Measurements from ENCODE around the gene ARHGAP6. TPM values are rescaled to one million over a fixed set of nuclear protein-coding genes. Genes with fewer than 3 reads are reported as not detected.

The ARHGAP6 gene
- total RNA-seq, 1 experiment from 2014 or later, result 0.07 TPM

DNA sequence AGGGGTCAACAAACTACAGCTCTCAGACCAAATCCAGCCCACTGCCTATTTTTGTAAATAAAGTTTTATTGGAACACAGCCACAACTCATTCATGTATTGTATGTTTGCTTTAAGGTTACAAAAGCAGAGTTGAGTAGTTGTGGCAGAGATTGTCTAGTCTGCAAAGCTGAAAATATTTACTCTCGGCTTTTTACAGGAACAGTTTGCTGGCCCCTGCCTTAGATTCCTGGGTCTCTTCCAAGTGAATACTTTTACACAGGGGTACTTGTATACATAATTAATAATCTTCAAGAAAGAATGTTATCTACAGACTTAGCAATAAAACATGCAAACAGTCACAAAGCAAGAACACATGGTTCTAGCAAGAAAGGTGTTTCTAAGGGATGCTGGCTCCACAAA is 218.3 kb downstream of the ARHGAP6 start:
- H3K4me2 ChIP-seq (ENCODE audit: insufficient read depth, insufficient read length, low read length), result no peak overlapping the region
- peaks cover 0 to 5% of the 10 kb centered on the region in 2 experiments; a peak in 3 of 4 replicates for H3K4me1 Mint-ChIP-seq
- H2BK12ac ChIP-seq (ENCODE audit: insufficient read length, low read depth, low read length), result no peak overlapping the region
- H3K27me3 Mint-ChIP-seq (ENCODE audit: low read depth), result peaks cover 2% of the 10 kb centered on the region
- no peaks in the 10 kb centered on the region for H3K9me3 ChIP-seq (ENCODE audit: control insufficient read depth, low read depth, low read length)
- H2AFZ ChIP-seq (ENCODE audit: low read length), result no peak overlapping the region
- H3K36me3 Mint-ChIP-seq (ENCODE audit: insufficient read depth in 1 of 3, low read depth in 3 of 3), result no peaks in the 10 kb centered on the region
- no peak overlapping the region for H3K14ac ChIP-seq (ENCODE audit: insufficient read depth, low read length)
- no peak overlapping the region for H3K9ac ChIP-seq (ENCODE audit: extremely low read depth, insufficient read length, low read length)
- H3K56ac ChIP-seq (ENCODE audit: insufficient read length, low read depth, low read length), result no peak overlapping the region
- no peak for DNase-seq
- H3K9me3 Mint-ChIP-seq, result peaks cover 57 to 64% of the 10 kb centered on the region in 2 experiments
- H3K27ac Mint-ChIP-seq, result no peak overlapping the region
- no peak overlapping the region for H4K8ac ChIP-seq (replicated peaks; ENCODE audit: insufficient read length, low read depth, low read length)
- H3K23ac ChIP-seq (ENCODE audit: insufficient read length, low read depth, low read length), result no peak overlapping the region
- TF ChIP-seq, protein P1, sequence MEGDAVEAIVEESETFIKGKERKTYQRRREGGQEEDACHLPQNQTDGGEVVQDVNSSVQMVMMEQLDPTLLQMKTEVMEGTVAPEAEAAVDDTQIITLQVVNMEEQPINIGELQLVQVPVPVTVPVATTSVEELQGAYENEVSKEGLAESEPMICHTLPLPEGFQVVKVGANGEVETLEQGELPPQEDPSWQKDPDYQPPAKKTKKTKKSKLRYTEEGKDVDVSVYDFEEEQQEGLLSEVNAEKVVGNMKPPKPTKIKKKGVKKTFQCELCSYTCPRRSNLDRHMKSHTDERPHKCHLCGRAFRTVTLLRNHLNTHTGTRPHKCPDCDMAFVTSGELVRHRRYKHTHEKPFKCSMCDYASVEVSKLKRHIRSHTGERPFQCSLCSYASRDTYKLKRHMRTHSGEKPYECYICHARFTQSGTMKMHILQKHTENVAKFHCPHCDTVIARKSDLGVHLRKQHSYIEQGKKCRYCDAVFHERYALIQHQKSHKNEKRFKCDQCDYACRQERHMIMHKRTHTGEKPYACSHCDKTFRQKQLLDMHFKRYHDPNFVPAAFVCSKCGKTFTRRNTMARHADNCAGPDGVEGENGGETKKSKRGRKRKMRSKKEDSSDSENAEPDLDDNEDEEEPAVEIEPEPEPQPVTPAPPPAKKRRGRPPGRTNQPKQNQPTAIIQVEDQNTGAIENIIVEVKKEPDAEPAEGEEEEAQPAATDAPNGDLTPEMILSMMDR (conservative IDR thresholded peaks at IDR 0.05), result no peak
- no peaks in the 10 kb centered on the region for H3K79me2 ChIP-seq (ENCODE audit: insufficient read depth, low read length)
- H2AK5ac ChIP-seq (ENCODE audit: insufficient read length, low read length), result no peak overlapping the region
- H3K4me3 Mint-ChIP-seq, result no peak overlapping the region
- H4K91ac ChIP-seq (ENCODE audit: insufficient read length, low read depth, low read length), result no peak overlapping the region
- no peaks in the 10 kb centered on the region; the same call in 1 of the 2 replicates for H3K4me1 ChIP-seq (ENCODE audit: insufficient read depth, low read length)
- no peaks in the 10 kb centered on the region for H3K23me2 ChIP-seq (ENCODE audit: insufficient read length, low read depth, low read length, poor library complexity, severe bottlenecking)
- no peaks in the 10 kb centered on the region for H4K20me1 ChIP-seq (ENCODE audit: control insufficient read depth, insufficient read depth, insufficient read length)
- H3K79me1 ChIP-seq (ENCODE audit: insufficient read depth, low read depth, low read length, poor library complexity, severe bottlenecking), result no peaks in the 10 kb centered on the region
- no peak overlapping the region for H4K5ac ChIP-seq (ENCODE audit: insufficient read length, low read depth, low read length)
- no peak overlapping the region for H3K18ac ChIP-seq (ENCODE audit: insufficient read length, low read depth, low read length)
- no peak overlapping the region for H2BK5ac ChIP-seq (ENCODE audit: insufficient read length, low read length)
- no peaks in the 10 kb centered on the region for H3K27me3 ChIP-seq (ENCODE audit: insufficient read depth, low read length)
- no peak overlapping the region for H2BK15ac ChIP-seq (ENCODE audit: low read depth, low read length)
- no CpG with 5 or more reads among the region's 1 CpG for WGBS (ENCODE audit: extremely low coverage, insufficient read length, low lambda C conversion rate)
- no peak overlapping the region for H3K27ac ChIP-seq (ENCODE audit: insufficient read length, low read depth, low read length)
- H3K4ac ChIP-seq (ENCODE audit: low read depth, low read length), result no peak overlapping the region
- no peak overlapping the region for H2BK120ac ChIP-seq (ENCODE audit: low read depth, low read length, poor library complexity, severe bottlenecking)
- no peak overlapping the region for H3T11ph ChIP-seq (ENCODE audit: low read length)
- H2BK20ac ChIP-seq (ENCODE audit: low read depth, low read length, poor library complexity, severe bottlenecking), result no peak overlapping the region

All from H9 (cell line).